H54 (cell line): ENCODE data around the gene HIC1.

Experiments used
- DNase-seq: peaks from one replicate; pipeline ENCODE4 v3.0.0; 2011; ENCODE audit warnings: low spot score, mixed read lengths; ENCODE audit not compliant: insufficient read length
- FAIRE-seq: peaks from 3 replicates; lab custom pipeline; 2011; peaks lifted over from hg19 to GRCh38; lab: Jason Lieb, UNC
- POLR2A ChIP-seq: IDR thresholded peaks from 2 replicates; pipeline ENCODE4 v1.6.1; 2011; ENCODE audit warnings: low read depth, mild to moderate bottlenecking, low read length

HIC1 gene

DNA sequence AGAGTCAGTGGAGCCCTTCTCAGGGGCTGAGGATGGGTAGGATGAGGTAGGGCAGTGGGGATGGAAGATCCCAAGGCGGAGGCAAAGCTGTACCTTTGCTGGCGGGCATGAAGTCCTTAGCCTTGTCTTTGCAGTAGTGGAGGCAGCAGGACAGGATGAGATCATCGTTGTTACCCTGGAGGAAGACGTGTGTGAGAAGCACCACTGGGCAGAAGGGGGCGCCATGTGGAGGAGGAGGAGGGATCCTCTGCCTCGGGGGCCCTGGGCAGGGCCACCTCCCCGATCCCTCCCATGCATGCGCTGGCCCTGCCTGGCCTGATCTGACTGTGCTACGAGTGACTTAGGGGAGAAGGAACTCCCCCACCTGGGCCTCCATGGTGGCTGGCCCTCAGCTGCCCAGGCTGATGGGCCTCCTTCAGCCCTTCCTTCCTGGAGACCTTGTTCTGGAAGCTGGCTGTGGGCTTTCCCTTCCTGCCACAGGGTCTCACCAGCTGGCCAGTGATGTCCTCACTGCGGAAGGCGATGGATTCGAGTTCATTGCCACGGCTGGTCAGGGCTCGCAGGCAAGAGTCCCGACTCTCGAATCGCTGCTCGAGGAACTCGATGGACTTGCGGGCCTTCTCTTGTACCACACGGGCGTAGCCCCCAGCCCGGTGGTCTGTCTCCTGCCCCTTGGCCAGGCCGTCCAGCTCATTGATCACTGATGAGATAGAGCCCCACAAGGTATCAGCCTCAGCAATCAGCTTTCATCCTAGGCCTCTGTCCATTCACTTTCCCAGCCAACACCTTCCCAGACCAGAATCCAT is 10.3 kb downstream of the HIC1 start:
- no peak for FAIRE-seq
- no peak for TF ChIP-seq POLR2A
- DNase-seq = no peak

DNA sequence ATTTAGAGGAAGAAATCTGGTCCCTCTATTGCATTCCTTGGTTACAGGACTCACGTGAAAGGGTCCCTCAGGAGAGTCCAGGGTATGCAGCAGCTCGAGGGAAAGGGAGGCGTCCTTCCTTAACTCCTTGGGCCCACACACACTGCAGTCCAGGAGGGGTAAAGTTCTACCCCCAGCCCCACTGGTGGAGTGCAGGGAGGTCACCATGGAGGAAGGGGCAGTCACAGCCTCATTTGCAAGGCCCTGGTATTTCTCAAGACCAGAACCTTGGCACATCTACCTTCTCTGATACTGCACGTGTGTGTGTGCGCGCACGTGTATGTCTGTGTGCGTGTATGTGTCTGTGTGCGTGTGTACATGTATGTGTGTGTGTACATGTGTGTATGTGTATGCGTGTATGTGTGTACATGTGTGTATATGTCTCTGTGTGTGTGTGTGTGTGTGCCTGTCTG is 11.1 kb downstream of the HIC1 start:
- FAIRE-seq = no peak
- DNase-seq = no peak
- TF ChIP-seq POLR2A = no peak

DNA sequence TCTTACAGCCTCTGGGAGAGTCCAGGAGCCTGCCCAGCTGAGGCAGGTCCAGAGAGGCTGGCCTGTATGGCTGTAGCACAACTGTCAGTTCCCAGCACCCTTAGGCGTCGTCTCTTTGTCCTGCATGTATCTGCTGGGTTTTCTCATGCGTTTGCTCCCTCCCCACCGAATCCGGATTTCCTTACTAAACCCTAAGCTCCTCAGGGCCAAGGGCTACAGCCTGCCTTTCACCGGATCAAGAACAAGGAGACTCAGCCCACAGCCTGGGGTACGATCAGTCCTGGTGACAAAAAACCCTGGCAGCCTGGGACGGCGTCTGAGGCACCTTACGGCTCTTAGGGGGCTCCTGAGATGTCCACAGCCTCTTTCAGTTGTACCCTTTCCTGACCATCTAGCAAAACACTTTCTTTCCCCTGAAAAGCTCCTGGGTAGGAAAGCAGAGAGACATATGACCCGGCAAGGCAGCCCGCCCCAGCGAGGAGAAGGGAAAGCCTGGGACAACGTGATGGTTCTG is 12.2 kb downstream of the HIC1 start:
- DNase-seq = no peak
- FAIRE-seq = no peak
- TF ChIP-seq POLR2A = no peak

DNA sequence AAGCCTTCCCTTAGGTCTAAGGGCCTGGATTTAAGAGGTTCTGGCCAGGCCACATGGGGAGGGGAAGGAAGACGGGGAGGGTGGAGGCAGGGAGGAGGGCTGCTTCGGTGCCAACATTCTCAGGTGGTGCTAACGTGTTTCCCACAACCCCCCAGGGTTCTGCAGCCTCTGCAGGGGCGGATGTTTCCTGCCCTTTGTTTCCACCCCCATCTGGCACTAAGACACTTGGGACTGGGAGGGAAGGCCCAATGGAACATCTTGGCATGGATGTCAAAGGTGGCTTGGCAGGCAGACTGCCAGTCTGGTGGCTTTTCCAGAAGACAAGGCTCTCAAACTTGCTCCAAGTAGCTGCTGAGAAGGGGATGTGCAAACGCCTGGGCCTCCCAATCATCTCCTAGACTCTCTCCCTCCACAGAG is 12.7 kb downstream of the HIC1 start:
- DNase-seq (no peak), FAIRE-seq (no peak)

DNA sequence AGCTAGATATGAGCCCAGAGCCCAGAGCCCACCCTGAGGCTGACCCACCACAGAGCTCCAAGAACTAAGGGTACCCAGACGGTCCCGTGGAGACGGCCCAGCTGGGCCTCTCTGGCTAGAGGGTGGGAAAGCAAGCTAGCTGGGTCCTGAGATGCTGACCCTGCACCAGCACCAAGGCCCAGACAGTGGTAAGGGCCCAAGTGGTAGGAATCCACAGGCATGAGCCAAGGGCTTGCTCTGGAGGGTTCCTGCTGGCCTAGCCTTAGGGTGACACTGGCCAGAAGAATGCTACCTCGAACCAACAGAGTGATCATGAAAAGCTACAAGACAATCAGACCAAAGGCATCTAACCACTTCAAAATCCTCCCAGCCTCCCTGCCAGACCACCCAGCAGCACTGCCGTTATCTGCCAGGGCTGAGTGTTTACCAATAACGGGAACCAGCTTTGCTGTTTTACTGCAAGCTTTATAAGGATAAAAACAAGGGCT is 13.2 kb downstream of the HIC1 start:
- DNase-seq = no peak
- no peak for FAIRE-seq
- no peak for TF ChIP-seq POLR2A

More for the DNA sequence above, 12.7 kb downstream of the HIC1 start:
- no peak for TF ChIP-seq POLR2A

DNA sequence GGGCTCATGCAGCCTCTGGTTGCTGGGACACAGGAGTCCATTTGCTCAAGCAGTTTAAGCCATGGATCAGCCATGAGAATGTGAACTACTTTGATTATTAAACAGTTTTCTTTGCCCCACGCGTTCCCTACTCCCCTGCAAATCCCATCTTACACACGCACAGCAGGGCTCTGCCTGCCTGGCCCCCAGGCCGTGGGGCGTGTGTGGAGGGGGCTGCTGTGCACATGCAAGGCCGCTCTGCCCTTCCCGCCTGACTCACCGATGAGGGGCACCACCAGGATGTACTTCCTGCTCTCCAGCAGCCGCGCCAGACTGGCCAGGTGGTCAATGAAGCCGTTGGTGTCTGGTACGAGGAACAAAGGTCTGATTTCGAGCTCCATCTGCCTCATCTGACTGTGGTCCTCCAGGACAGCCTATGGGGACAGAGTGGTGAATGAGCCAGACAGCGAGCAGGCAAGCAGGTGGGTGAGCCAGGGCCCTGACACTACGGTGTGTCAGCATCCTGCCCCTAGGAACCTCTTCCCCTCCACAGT is 13.7 kb downstream of the HIC1 start:
- DNase-seq = no peak
- no peak for FAIRE-seq
- TF ChIP-seq POLR2A = no peak

DNA sequence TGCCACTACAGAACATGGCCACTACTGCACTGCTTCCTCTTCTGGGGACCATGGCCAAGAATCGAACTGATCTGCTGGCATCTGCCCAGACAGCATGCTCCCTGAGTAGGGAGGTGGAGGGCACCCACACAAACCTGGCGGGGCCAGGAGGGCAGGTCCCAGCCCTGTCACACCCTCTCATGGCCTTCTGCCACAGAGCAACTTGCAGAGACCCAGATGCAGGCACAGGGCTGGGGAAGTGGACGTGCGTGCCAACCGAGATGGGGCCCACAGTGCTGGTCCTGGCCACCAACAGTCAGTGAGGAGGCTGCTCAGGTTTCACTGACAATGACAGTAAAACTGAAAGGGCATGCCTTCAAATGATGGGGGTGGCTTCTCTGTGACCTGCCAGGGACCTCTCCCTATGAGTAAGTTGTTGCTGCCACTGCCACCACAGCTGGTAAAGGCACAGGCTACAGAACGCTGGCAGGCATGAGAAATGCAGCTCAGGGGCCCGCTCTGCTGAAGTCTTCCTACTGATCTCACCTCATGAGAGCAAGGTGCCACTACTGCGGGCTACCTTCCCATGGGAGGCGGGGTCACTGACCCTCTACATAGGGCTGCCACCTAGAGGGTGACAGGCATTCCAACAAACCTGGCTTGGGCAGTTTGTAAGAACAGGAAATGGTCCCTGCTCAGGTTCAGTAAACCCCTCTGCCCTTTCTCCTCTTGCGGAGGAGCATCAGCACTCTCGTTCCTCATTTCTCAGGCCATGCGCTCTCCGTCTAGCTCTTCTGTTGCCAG is 15.5 kb downstream of the HIC1 start:
- TF ChIP-seq POLR2A = no peak
- DNase-seq (no peak), FAIRE-seq (no peak)

DNA sequence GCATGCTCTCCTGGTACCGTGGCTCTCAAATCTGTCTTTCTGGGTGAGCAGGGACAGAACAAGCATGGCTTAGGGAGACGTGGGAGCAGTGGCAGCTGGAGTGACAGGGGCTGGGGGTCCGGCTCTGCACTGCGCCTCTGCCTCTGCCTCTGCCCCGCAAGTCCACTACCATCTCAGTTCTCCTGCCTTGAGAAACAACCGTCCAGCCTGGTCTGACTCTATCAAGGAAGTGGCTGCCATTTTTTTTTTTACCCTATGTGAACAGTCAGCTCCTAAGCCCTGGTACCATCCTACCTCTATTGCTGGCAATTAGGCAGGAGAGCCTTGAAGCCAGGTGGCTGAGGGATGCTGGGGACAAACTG is 16.1 kb downstream of the HIC1 start:
- DNase-seq (no peak), FAIRE-seq (no peak)
- TF ChIP-seq POLR2A = no peak

DNA sequence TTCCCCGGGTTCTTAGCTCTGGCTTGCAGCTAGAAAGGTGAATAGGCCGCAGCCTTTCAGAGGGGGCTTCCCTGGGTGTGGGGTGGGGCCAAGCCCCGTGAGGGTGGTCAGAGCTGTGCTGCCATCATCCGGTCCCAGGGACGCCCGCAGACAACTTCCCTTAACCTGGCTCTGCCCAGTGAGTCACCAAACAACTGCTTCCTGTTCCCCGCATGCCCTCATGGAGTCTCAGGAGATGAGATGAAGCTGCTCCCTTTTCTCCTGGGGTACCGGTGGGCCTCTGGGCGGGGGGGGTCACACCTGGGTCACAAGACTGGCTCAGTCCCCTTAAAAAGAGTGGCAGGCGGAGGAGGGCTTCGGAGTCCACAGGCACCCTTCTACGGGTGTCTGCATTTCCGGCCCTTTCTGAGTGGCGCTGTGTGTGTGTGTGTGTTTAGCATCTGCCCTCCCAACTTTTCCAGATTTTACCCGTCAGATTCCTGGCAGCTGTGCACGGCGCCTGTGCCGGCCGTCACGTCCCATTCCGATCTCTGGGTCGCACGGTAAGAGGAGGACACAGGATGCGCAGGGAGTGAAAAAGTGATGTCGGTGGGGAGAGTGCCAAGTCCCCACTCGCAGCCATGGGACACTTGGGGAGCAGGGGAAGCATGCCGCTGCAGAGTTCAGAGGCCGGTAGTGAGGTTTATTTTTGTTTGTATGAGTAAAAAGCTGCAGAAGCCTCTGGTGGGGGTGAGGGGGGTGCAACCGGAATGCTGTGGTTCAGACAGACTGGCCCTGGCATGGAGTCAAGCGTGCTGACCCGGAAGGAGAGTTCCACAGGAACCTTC is 16.8 kb downstream of the HIC1 start:
- TF ChIP-seq POLR2A = no peak
- FAIRE-seq (no peak), DNase-seq (no peak)

DNA sequence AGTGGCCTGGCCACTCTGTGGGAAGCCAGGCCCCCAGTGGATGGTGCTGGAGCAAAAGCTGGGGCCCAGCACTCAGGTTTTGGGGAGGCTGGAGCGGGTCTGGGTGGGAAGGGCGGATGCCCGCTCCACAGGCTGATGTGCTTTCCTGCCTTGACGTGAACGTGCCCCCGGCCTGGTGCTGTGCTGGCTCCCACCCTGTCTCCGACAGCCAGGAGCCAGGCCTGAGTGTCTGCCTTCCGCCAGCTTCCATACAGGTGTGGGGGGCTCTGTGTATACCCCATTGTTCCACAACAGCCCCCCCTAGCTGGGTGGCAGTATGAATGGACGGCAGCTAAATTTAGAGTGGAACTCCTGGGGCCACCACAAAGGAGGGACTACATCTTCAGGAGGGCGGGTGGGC is 20.0 kb downstream of the HIC1 start:
- no peak for TF ChIP-seq POLR2A
- no peak for DNase-seq
- no peak for FAIRE-seq

DNA sequence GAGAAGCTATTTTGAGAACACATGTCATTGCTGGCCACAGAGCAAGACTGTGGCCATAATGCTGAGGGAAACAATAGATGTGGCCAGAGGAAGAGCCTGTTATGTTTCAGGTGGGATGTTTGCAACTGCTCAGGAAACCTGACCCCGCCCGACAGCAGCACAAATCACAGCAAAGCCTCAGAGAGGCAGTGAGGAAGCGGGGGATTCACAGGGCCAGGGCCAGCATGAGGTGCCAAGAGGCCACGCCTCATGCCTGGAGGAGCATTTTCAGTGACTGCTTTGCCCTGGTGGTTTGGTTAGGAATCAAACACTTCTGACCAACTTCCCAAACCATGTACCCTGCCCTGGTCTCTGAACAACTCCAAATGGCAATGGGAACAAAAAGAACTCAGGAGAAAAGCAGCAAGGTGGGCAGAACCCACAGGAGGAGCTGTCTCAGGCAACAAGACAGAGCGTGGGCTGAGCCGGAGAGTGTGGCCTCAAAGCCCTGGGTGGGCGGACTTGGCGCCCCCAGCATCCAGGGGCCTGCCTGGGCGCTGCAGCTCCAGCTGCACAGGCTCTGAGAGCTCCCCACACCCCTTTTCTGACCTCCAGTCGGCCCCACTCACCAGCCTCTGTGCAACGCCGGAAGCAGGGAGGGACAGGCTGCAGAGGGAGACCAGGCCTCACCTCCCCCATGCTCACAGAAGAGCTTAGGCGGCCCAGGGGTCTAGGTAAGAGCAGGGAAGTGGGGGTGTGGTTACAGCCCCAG is 20.6 kb downstream of the HIC1 start:
- no peak for FAIRE-seq
- DNase-seq = no peak
- no peak for TF ChIP-seq POLR2A

DNA sequence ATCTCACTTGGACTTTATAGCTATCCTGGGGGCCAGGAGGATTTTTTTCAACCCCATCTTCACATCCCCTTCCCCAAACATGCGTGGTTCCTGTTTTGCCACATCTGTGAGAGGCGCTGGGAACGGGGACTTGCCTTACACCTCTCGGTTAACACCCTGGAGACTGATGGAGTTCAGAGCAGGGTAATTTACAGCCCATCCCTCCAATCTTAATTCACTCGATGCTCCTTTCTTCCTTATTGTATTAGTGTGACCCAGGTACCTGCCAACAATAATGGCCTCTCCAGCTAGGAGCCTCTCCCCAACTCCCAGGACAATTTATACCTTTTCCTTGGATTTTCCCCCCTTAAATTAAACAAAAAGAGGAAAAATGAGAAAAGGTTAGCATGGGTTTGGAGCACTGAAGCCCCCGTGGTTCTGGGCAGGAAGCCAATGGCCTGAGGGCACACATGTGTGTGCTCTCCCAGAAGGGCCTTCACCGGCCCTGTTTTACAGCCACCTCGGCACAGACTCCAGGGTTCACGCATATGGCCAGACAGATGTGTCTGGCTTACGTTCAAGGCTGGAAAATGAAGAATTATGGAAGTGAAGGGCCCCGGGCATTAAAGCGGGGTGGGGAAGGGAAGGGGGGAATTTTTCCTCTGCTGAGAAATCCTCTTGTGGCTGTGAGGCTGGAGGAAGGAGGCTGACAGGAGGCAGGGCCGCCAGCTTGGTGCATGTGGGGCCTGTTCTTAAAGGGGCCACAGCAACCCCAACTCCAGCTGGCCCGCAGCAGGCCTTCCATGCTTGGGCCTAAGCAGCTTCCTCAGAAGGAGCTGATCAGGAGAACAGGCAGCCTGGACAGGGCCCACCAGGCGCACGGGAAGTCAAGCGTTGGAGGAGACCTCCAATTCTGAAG is 21.4 kb downstream of the HIC1 start:
- FAIRE-seq (no peak), DNase-seq (no peak)
- TF ChIP-seq POLR2A = no peak
